ENCODE results near the gene MCRS1. TPM values are rescaled to one million over a fixed set of nuclear protein-coding genes. Genes with fewer than 3 reads are reported as not detected.

Gene MCRS1
- total RNA-seq, 1 experiment from 2014 or later: 88.6 TPM

DNA sequence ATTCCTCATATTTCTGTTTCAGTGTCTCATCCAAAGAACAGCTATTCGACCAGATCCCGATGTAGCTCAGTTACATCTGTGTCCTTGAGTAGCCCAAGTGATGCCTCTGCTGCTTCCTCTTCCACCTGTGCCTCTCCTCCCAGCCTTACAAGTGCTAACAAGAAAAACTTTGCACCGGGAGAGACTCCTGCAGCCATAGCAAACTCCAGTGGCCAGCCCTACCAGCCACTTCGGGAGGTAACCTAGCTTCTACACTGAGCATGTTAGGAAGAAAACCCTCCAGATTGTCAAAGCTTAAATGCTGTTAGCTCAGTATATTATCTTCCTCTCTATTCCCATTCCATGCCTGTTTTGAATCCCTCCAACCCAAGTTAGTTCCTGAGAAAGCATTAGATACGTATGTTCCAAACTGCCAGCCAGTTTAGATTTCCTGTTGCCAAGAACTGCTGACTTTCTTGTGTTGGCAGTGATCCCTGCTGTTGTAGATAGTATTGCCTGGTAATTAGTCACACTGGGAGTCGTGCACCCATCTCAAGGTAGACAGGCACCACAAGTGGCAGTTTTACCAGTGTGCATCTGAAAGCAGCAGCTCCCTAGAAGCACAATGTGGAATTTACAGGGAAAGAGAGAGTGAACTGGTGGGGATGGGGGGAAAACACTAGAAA is 43.1 kb downstream of the MCRS1 start:
- peaks cover 16% of the 10 kb centered on the region for H3K36me3 ChIP-seq (ENCODE audit: control insufficient read depth, insufficient read depth, low read length)
- ChIA-PET CTCF (no interaction called here), POLR2A (interaction anchor here (0.5 to 0.6 kb wide), 2 partner anchors 15 to 107 kb away, joined by 3 to 6 read pairs; no protein-coding TSS in a partner anchor)
- ATAC-seq (no peak), DNase-seq (ENCODE audit: low read depth, low spot score) (no peak)
- no peak overlapping the region for H3K4me3 ChIP-seq (ENCODE audit: low read depth in 2 of 2, low read length in 2 of 2)
- no peaks in the 10 kb centered on the region for H3K9me3 ChIP-seq (ENCODE audit: control insufficient read depth, insufficient read depth, low read depth, low read length)
- intact Hi-C loops (cut with micrococcal nuclease; ENCODE audit: unreplicated experiment): no loop called here
- TF ChIP-seq TCF7L2 (IDR thresholded peaks at IDR 0.05; ENCODE audit: low read depth, low read length): no peak
- TF ChIP-seq, protein P1, sequence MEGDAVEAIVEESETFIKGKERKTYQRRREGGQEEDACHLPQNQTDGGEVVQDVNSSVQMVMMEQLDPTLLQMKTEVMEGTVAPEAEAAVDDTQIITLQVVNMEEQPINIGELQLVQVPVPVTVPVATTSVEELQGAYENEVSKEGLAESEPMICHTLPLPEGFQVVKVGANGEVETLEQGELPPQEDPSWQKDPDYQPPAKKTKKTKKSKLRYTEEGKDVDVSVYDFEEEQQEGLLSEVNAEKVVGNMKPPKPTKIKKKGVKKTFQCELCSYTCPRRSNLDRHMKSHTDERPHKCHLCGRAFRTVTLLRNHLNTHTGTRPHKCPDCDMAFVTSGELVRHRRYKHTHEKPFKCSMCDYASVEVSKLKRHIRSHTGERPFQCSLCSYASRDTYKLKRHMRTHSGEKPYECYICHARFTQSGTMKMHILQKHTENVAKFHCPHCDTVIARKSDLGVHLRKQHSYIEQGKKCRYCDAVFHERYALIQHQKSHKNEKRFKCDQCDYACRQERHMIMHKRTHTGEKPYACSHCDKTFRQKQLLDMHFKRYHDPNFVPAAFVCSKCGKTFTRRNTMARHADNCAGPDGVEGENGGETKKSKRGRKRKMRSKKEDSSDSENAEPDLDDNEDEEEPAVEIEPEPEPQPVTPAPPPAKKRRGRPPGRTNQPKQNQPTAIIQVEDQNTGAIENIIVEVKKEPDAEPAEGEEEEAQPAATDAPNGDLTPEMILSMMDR (IDR thresholded peaks at IDR 0.05): no peak
- TF ChIP-seq POLR2AphosphoS5 (IDR thresholded peaks at IDR 0.05; ENCODE audit: low read depth, low read length): no peak
- TF ChIP-seq SIN3A (IDR thresholded peaks at IDR 0.05; ENCODE audit: borderline replicate concordance, insufficient read depth, low read depth, low read length): no peak
- TF ChIP-seq REST (IDR thresholded peaks at IDR 0.05; ENCODE audit: insufficient read depth in 1 of 2, low read depth in 2 of 2, low read length in 1 of 2): no peak
- H3K4me1 ChIP-seq (ENCODE audit: control insufficient read depth, insufficient read depth, low read length): no peaks in the 10 kb centered on the region
- H3K27ac ChIP-seq (ENCODE audit: low read length): no peak overlapping the region
- no peaks in the 10 kb centered on the region for H3K27me3 ChIP-seq (ENCODE audit: control insufficient read depth, insufficient read depth, low read length)
- in situ Hi-C loops (cut with HindIII; ENCODE audit: low pct_unique_long_range_greater_than_20kb, low sequenced_read_pairs): loop anchor here (25.0 kb wide), 1 partner anchor 162 kb away; the partner anchor contains the start of gene SPATS2
- BruUV-seq (replicated peaks): no TSS peak

DNA sequence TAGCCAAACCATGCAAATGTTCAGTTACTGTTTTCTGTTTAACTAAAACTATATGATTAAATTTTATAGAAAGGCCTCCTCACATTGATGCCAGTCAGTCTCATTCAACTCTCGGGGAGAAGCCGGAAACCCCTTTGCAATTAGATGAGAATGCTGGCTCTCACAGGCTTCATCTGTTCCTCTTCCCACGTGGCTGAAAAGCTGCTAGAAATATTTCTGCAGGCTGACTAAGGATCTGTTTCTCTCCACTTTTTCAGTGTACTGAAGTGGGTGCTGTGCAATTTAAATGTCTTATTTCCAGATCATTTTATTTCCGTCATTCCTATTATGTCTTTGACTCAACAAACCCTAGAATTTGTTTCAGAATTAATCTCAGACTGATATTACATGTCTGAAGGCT is 46.6 kb downstream of the MCRS1 start:
- intact Hi-C loops (cut with micrococcal nuclease; ENCODE audit: unreplicated experiment): no loop called here
- no peak overlapping the region for H3K27ac ChIP-seq (ENCODE audit: low read length)
- H3K4me1 ChIP-seq (ENCODE audit: control insufficient read depth, insufficient read depth, low read length): no peaks in the 10 kb centered on the region
- no TSS peak for BruUV-seq (replicated peaks)
- H3K4me3 ChIP-seq (ENCODE audit: low read depth in 2 of 2, low read length in 2 of 2): no peak overlapping the region
- H3K36me3 ChIP-seq (ENCODE audit: control insufficient read depth, insufficient read depth, low read length): peaks cover 9% of the 10 kb centered on the region
- ChIA-PET POLR2A (no interaction called here), CTCF (no interaction called here)
- ATAC-seq (no peak), DNase-seq (ENCODE audit: low read depth, low spot score) (no peak)
- in situ Hi-C loops (cut with HindIII; ENCODE audit: low pct_unique_long_range_greater_than_20kb, low sequenced_read_pairs): loop anchor here (25.0 kb wide), 1 partner anchor 159 kb away; the partner anchor contains the start of gene SPATS2
- TF ChIP-seq, protein P1 (IDR thresholded peaks at IDR 0.05): no peak
- TF ChIP-seq REST (IDR thresholded peaks at IDR 0.05; ENCODE audit: insufficient read depth in 1 of 2, low read depth in 2 of 2, low read length in 1 of 2): no peak
- TF ChIP-seq TCF7L2 (IDR thresholded peaks at IDR 0.05; ENCODE audit: low read depth, low read length): no peak
- no peak for TF ChIP-seq SIN3A (IDR thresholded peaks at IDR 0.05; ENCODE audit: borderline replicate concordance, insufficient read depth, low read depth, low read length)
- no peak for TF ChIP-seq POLR2AphosphoS5 (IDR thresholded peaks at IDR 0.05; ENCODE audit: low read depth, low read length)
- H3K27me3 ChIP-seq (ENCODE audit: control insufficient read depth, insufficient read depth, low read length): no peaks in the 10 kb centered on the region
- H3K9me3 ChIP-seq (ENCODE audit: control insufficient read depth, insufficient read depth, low read depth, low read length): no peaks in the 10 kb centered on the region
